H1 (cell line): ENCODE results near the gene PKD2L2.

Experiments used
- CREB1 ChIP-seq: IDR thresholded peaks from 2 replicates; pipeline ENCODE4 v1.6.1; 2012; ENCODE audit warnings: inconsistent platforms
- CTCF ChIP-seq, 3 experiments: IDR thresholded peaks; 1 replicate in 2 of 3; 2 replicates in 1 of 3; pipeline versions ENCODE4 v1.5.1 to v1.6.1; 2011; ENCODE audit warnings: low read length in 3 of 3, mild to moderate bottlenecking in 3 of 3, inconsistent platforms in 2 of 3, low read depth in 1 of 3, moderate library complexity in 1 of 3; ENCODE audit not compliant: insufficient read depth in 1 of 3; ENCODE audit errors: control extremely low read depth in 1 of 3
- GABPA ChIP-seq: IDR thresholded peaks from 2 replicates; pipeline ENCODE4 v1.6.1; 2011; ENCODE audit warnings: mild to moderate bottlenecking, low read length, moderate library complexity, borderline replicate concordance; ENCODE audit not compliant: insufficient read depth
- KDM1A ChIP-seq: fragments of 200-600, 300-600 bp; sonication (generic); IDR thresholded peaks from 2 replicates; pipeline ENCODE4 v1.7.1; 2016; ENCODE audit warnings: mild to moderate bottlenecking, low read length, borderline replicate concordance
- MAX ChIP-seq: IDR thresholded peaks from 2 replicates; pipeline ENCODE4 v1.6.1; 2012; ENCODE audit warnings: inconsistent platforms
- PHF8 ChIP-seq: fragments of 200-600 bp; sonication (generic); conservative IDR thresholded peaks from 2 replicates; pipeline ENCODE4 v1.7.1; 2012; ENCODE audit warnings: low read depth, mild to moderate bottlenecking, inconsistent platforms, low read length, moderate library complexity
- POLR2A ChIP-seq, 2 experiments: IDR thresholded peaks; 1 replicate in 1 of 2; 2 replicates in 1 of 2; pipeline ENCODE4 v1.6.1; 2011; ENCODE audit warnings: low read depth in 2 of 2, low read length in 2 of 2, mild to moderate bottlenecking in 2 of 2; ENCODE audit errors: control extremely low read depth in 1 of 2
- POLR2AphosphoS5 ChIP-seq: IDR thresholded peaks from 2 replicates; pipeline ENCODE4 v1.6.1; 2011; ENCODE audit warnings: low read depth, low read length
- RBBP5 ChIP-seq: IDR thresholded peaks from 2 replicates; pipeline ENCODE4 v1.7.1; 2012; ENCODE audit warnings: low read depth, mild to moderate bottlenecking, inconsistent platforms, low read length, moderate library complexity, borderline replicate concordance
- SP1 ChIP-seq: IDR thresholded peaks from 2 replicates; pipeline ENCODE4 v1.6.1; 2011; ENCODE audit warnings: low read depth, low read length
- TAF1 ChIP-seq: IDR thresholded peaks from 2 replicates; pipeline ENCODE4 v1.6.1; 2011; ENCODE audit warnings: mild to moderate bottlenecking, low read depth, low read length
- TEAD4 ChIP-seq: IDR thresholded peaks from 2 replicates; pipeline ENCODE4 v1.6.1; 2012; ENCODE audit warnings: low read depth, low read length, inconsistent platforms, mixed read lengths
- ZNF274 ChIP-seq: IDR thresholded peaks from 2 replicates; pipeline ENCODE4 v1.7.0; 2012; ENCODE audit warnings: low read length, borderline replicate concordance; ENCODE audit errors: extremely low read depth

- no peak for TF ChIP-seq CTCF (IDR thresholded peaks at IDR 0.05; ENCODE audit: control extremely low read depth in 1 of 3, insufficient read depth in 1 of 3, low read depth in 1 of 3, low read length in 3 of 3)
- no peak for TF ChIP-seq MAX
- TF ChIP-seq GABPA, result no peak
- TF ChIP-seq SP1, result no peak
- TF ChIP-seq PHF8, result no peak
- no peak for TF ChIP-seq ZNF274
- TF ChIP-seq RBBP5, result no peak
- TF ChIP-seq CREB1, result no peak
- no peak for TF ChIP-seq KDM1A
- TF ChIP-seq POLR2A (IDR thresholded peaks at IDR 0.05; ENCODE audit: control extremely low read depth in 1 of 2, low read depth in 2 of 2, low read length in 2 of 2), result no peak
- no peak for TF ChIP-seq TAF1
- no peak for TF ChIP-seq POLR2AphosphoS5
- no peak for TF ChIP-seq TEAD4
Measured at GRCh38 chr5:137872466-137872865, 16.8 kb upstream of the PKD2L2 start.
